ENCODE measurements around the gene ELFN1.
"Not testable (repeated sequence)": the region's sequence is repeated elsewhere in the genome, so short reads cannot be mapped to it uniquely, and the experiment has no call there.

The ELFN1 gene

GRCh38 chr7:1709281-1709680 is 39.2 kb downstream of the ELFN1 start:
- no peak for DNase-seq (ENCODE audit: low read depth)

GRCh38 chr7:1709900-1710299 is 39.8 kb downstream of the ELFN1 start:
- DNase-seq (ENCODE audit: low read depth) = no peak

GRCh38 chr7:1710936-1711335 is 40.9 kb downstream of the ELFN1 start:
- DNase-seq (ENCODE audit: low read depth) = no peak

DNA sequence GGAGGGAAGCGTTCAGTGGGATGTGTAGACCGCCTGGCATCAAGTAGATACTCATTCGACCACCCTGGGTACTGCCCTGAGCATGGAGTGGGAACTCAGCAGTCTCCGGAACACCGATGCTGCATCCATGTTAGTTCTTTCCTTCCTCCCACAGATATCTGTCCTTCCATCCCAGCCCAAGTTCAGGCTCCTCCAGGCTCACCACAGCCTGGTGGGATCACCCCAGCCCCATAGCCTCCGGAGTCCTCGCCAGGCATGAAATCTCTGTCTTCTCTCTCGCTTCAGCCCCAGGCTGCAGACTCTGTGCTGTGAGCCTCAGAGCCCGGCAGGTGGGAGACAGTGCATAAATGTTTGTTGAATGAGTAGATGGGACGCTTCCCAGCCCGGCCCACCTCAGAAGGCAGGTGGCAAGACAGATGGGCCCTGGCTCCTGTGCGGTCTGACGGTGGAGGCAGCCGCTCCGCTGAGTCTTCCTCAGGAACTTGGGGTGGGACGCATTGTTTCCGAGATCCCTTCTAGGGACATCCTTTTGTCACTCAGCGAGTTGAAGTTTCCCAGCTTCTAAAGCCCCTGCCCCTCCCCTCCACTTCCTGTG is 42.9 kb downstream of the ELFN1 start:
- no peak for DNase-seq (ENCODE audit: low read depth)

GRCh38 chr7:1713502-1714484 is 43.7 kb downstream of the ELFN1 start:
- DNase-seq (ENCODE audit: low read depth) = no peak

DNA sequence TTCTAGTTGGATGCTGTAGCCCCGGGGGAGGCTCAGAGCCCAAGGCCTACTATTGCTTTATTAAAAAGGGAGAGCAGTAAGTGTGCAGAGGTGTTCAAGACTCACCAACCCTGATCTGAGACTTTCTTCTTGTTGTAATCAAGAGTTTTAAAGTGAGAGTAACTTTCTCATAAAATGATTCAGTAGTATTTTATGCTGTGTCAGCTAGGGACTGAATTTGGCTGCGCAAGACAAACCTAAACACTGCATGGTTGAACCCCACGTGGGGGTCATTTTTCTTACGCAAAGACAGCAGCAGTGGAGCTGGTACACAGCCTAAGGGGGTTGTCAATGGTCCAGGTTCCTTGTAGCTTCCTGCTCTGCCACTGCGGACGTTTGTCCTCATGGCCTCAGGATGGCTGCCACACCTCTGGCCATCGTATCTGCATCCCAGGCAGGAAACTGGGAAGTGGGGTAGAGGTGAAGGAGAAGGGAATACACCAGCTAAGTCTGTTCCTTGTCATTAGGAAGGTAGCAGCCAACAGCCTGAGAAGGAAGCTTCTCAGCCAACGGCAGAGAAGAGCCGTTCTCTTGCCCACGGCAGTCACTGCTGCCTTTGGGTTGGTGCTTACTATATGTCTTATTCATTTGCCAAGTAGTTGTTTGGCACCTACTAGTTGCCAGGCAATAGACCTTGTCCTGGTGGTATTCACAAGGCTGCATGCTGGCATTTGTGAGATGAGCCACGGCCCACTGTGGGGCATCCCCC is 44.7 kb downstream of the ELFN1 start:
- DNase-seq (ENCODE audit: low read depth) = no peak

GRCh38 chr7:1715331-1715625 is 45.2 kb downstream of the ELFN1 start:
- no peak for DNase-seq (ENCODE audit: low read depth)

- DNase-seq (ENCODE audit: low read depth) = no peak
Observed at GRCh38 chr7:1715671-1716074, 45.6 kb downstream of the ELFN1 start.

- DNase-seq (ENCODE audit: low read depth) = no peak
Observed at GRCh38 chr7:1716263-1717094, 46.4 kb downstream of the ELFN1 start.

- DNase-seq (ENCODE audit: low read depth) = no peak
Observed at GRCh38 chr7:1717095-1717483, 47.0 kb downstream of the ELFN1 start.

DNA sequence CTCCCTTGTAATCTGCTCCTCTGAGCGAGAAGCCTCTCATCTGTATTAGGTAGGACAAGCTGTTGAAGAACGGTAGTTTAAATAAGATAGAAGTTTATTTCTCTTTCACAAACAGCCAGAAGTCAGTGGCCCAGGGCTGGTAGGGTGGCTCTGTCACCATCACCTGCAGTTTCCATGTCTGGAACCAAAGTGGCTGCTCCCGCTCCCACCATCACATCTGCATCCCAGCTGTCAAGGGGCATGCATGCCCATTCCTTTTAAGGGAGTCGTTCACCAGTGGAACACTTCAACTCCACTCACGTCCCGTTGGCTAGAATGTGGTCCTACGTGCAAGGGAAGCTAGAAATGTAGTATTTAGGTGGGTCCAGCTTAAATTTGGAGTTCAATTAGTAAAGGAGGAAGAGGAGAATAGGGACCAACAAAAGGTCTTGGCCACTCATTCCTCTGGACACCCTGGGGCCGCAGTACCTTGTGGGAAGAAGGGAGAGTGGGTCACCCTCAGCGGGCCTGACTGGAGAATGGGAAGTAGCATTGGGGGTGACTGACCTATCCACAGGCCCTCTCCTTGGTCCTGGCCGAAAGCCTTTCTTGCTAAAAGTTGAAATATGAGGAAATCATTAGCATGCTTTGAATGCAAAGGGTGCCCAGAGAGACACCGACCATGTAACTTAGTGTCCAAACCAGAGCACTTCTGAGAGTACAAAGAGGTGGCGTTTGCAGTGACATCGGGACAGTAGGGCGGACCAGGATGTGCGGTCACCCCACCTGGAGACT is 48.0 kb downstream of the ELFN1 start:
- DNase-seq (ENCODE audit: low read depth) = no peak

- not testable (repeated sequence) for DNase-seq (ENCODE audit: low read depth)
Observed at GRCh38 chr7:1718850-1719249, 48.8 kb downstream of the ELFN1 start.

DNA sequence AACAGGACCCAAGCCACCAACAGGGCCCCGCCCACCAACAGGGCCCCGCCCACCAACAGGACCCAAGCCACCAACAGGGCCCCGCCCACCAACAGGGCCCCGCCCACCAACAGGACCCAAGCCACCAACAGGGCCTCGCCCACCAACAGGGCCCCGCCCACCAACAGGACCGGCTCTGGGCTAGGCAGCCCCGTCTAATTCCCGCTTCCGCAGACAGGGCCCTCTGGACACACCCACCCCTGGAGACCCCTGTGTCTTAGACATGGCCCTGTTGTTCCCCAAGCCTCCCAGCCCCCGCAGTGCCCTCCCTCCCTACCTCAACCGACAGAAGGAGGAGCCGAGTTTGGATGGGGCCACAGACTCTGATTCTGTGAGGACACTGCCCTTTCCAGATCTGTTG is 49.2 kb downstream of the ELFN1 start:
- DNase-seq (ENCODE audit: low read depth) = not testable (repeated sequence)

DNA sequence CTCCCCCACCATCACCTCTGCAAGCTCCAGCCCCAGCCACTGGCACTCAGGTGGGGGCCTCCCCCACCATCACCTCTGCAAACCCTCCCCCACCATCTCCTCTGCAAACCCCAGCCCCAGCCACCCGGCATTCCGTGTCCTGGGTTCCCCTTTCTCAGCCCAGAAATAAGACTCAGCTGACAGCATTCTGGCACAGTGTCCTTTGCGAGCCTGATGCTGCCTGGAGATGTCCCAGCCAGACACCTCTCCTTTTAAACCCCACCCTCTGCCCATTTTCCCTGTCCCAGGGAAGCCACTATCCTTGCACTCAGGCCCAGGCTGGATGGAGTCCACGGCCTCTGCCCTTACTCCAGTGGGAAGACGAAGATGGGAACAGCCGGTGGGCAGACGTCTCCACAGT is 49.8 kb downstream of the ELFN1 start:
- DNase-seq (ENCODE audit: low read depth) = no peak

- DNase-seq (ENCODE audit: low read depth) = no peak
Observed at GRCh38 chr7:1720326-1720725, 50.2 kb downstream of the ELFN1 start.

GRCh38 chr7:1721047-1721690 is 51.1 kb downstream of the ELFN1 start:
- DNase-seq (ENCODE audit: low read depth) = no peak

DNA sequence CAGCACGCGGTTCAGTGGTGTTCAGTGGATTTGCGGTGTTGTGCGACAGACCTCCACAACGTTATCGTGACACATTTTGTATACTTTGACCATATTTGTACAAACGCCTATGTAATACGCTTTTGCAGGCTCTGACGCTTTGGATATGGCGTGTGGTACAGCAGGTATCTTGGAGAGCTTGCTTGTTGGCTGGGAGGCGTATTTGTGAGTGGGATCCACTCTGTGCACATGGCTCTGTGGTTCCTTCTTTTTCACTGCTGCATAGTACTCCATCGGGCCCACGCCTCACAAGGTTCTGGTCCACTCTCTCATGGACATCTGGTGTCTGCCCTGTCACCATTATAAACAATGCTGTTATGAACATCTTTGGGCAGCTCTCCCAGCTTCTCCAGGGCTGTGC is 53.2 kb downstream of the ELFN1 start:
- no peak for DNase-seq (ENCODE audit: low read depth)

DNA sequence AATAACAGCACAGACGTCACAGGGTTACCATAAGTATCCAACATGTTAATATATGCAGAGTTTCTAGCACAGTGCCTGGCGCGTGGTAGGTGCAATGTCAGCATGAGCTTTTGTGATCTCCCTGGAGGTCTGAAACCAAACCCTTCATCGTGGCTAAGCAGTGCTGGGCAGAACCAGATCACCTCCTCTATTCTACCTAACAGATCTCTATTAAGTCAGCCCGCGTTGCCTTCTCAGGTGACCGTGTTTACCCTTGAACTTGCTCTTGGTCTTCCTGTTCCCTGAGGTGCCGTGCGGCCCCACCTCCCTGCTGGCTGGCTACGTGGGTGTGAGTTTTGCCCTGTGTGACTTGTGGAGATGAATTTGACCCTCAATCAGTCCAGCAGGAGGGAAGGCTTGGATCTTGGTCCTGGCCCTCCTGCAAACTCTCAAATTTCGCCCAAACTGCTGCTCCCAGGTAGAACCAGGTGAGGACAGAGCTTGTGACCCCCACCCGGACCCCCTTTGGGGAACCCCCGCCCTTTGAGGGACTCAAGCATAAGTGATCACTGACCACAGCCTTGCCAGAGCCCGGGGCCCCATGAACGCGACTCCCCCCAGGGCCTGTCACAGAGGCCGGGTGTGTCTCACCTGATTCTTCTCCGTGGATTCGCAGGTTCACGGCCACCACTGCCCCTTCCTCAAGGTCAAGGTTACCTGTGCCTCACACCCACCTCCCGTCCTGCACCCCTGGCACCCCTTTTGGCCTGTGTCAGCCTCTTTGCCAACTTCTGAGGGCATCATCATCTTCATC is 54.2 kb downstream of the ELFN1 start:
- no peak for DNase-seq (ENCODE audit: low read depth)

- no peak for DNase-seq (ENCODE audit: low read depth)
Observed at GRCh38 chr7:1725199-1725690, 55.2 kb downstream of the ELFN1 start.

Data from non-pigmented ciliary epithelial cell (primary cell).